HUES48 (cell line): ENCODE results near the gene KRT86.
"Not testable (repeated sequence)": the region's sequence is repeated elsewhere in the genome, so short reads cannot be mapped to it uniquely, and the experiment has no call there.

Experiments used
- H3K27ac ChIP-seq: one replicate; pipeline ENCODE4 v1.7.0; 2013; ENCODE audit warnings: low read depth, low read length, inconsistent platforms
- H3K27me3 ChIP-seq: 2 replicates; pipeline ENCODE4 v1.6.1; 2013; ENCODE audit warnings: mild to moderate bottlenecking, low read length; ENCODE audit not compliant: control insufficient read depth, insufficient read depth
- H3K36me3 ChIP-seq: 2 replicates; pipeline ENCODE4 v1.6.1; 2013; ENCODE audit warnings: low read length; ENCODE audit not compliant: control insufficient read depth, insufficient read depth
- H3K4me1 ChIP-seq: 2 replicates; pipeline ENCODE4 v1.6.1; 2013; ENCODE audit warnings: mild to moderate bottlenecking, low read length; ENCODE audit not compliant: control insufficient read depth, insufficient read depth
- H3K4me3 ChIP-seq: 2 replicates; pipeline ENCODE4 v1.5.1; 2013; ENCODE audit warnings: mild to moderate bottlenecking, low read depth, low read length
- H3K9ac ChIP-seq: 2 replicates; pipeline ENCODE4 v1.6.1; 2013; ENCODE audit warnings: mild to moderate bottlenecking, low read depth, low read length, moderate library complexity
- H3K9me3 ChIP-seq: 2 replicates; pipeline ENCODE4 v1.6.1; 2013; ENCODE audit warnings: low read length; ENCODE audit not compliant: control insufficient read depth, insufficient read depth

Gene KRT86

DNA sequence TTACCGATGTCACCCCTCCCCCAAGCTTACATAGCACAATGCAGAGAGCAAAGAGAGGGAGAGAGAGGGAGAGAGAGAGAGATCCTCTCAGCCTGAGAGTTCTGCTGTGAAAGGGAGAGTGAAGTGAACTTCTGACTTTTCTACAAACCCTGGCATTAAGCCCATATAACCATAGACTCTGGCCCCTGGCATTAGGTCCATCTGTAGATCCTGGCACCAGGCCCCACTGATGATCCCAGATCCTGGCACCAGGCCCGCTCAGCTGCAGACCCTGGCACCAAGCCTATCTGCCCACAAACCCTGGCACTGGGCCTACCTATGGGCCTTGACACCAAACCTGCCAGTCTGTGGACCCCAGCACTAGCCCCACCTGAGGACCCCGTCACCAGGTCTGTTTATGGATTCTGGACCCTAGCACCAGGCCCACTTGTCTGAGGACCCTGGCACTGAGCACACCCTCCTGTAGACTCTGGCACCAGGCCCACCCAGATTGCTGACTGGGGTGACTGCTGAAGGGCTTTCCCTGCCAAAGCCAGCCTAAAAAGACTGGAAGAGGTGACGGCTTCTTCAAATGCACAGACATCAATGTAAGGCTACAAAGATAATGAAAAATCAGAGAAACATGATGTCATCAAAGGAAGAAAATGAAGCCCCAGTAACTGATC is 61.3 kb downstream of the KRT86 start:
- Histone ChIP-seq H3K9ac (no peak overlapping the region), H3K9me3 (no peaks in the 10 kb centered on the region)

DNA sequence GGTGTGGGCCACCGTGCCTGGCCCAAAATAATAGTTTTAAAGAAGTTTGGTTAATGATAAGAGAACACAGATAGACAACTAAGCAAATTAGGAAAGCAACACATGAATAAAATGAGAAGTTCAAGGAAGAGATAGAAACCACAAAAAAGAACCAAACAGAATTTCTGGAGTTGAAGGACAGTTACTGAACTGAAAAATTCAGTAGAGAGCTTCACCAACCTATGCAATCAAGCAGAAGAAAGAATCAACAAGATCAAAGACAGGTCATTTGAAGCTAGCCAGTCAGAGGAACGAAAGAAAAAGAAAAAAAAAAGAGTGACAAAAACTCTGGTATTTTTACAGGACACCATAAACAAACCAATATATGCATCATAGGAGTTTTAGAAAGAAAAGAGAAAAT is 62.2 kb downstream of the KRT86 start:
- Histone ChIP-seq H3K4me1 (0 out of 2 replicates have a peak, but pooled peaks cover 4% of the 10 kb centered on the region), H3K36me3 (no peaks in the 10 kb centered on the region), H3K27ac (no peak overlapping the region)

More for the DNA sequence above, 61.3 kb downstream of the KRT86 start:
- H3K27me3 ChIP-seq, result no peaks in the 10 kb centered on the region
- H3K36me3 ChIP-seq, result no peaks in the 10 kb centered on the region
- no peak overlapping the region for H3K27ac ChIP-seq
- 0 out of 2 replicates have a peak, but pooled peaks cover 4% of the 10 kb centered on the region for H3K4me1 ChIP-seq
- no peak overlapping the region for H3K4me3 ChIP-seq

DNA sequence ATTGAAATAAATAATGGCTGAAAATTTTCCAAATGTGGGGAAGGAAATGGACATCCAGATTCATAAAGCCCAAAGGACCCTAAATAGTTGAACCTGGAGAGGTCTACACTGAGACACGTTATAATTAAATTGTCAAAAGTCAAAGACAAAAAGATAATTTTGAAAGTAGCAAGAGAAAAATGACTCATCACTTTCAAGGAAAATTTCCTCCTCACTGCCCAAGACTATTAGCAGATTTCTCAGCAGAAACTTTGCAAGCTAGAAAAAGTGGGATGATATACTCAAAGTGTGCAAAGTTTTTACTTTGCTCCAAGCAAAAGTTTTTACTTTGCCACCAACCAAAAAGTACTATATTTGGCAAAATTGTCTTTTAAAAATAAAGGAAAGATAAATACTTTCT is 62.6 kb downstream of the KRT86 start:
- no peaks in the 10 kb centered on the region for H3K27me3 ChIP-seq
- no peaks in the 10 kb centered on the region for H3K36me3 ChIP-seq
- no peak overlapping the region for H3K4me3 ChIP-seq
- H3K9me3 ChIP-seq, result no peaks in the 10 kb centered on the region
- no peak overlapping the region for H3K9ac ChIP-seq
- no peak overlapping the region for H3K27ac ChIP-seq
- 0 out of 2 replicates have a peak, but pooled peaks cover 4% of the 10 kb centered on the region for H3K4me1 ChIP-seq

More for the DNA sequence above, 62.2 kb downstream of the KRT86 start:
- Histone ChIP-seq H3K9me3 (no peaks in the 10 kb centered on the region), H3K4me3 (no peak overlapping the region), H3K27me3 (no peaks in the 10 kb centered on the region), H3K9ac (no peak overlapping the region)

DNA sequence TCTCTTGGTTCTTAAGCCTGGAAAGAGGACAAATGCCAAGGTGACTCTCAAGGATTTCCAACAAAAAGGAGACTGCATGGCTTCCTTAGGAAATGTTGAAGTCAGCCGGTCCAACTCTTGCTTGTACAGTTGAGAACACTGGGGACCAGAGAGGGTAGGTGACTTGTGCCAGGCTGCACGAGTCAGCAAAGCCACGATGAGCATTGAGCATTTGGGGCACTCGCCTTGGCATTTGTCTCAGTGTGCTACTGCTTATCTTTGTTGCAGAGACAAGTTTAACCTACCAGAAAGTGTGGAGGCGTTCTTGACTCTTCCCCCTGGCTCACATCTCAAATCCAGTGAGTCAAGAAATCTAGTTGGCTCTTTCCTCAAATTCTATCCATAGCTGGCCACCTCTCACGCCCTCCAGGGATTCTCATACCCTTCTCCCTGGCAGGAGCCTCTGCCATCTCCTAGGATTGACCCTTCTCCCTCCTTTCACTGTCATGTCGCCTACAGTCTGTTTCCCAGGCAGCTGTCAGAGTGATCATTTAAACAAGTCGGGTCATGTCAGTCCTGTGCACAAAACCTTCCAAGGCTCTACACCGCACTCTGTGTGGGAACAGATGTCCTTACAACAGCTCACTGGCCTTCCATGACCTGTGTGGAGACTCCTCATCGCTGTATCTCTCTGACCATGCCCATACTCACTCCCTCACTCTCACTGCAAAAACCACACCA is 64.0 kb downstream of the KRT86 start:
- Histone ChIP-seq H3K27ac (no peak overlapping the region), H3K9ac (no peak overlapping the region)

DNA sequence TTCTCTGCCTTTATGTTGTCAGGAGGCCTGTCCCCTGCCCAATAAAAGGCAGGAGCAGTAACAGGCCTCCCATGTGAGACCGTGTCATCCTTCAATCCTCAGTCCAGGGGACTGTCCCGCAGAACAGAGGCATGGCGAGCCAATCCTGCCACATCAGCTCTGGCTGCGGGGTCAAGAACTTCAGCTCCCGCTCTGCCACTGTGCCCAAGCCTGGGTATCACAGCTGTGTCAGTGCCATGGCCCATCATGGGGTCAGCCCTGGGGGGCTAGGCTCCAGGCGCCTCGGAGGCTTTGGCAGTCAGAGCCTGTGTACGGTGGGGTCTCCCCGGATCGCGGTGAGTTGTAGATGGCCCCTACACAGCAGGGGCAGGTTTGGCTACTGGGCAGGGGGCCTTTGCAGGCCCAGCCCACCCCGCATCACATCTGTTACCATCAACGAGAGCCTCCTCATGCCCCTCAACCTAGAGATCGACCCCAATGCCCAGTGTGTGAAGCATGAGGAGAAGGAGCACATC is 66.7 kb downstream of the KRT86 start:
- no peaks in the 10 kb centered on the region for H3K4me1 ChIP-seq
- no peak overlapping the region for H3K4me3 ChIP-seq
- H3K27ac ChIP-seq, result no peak overlapping the region
- no peak overlapping the region for H3K9ac ChIP-seq
- H3K27me3 ChIP-seq, result no peaks in the 10 kb centered on the region
- no peaks in the 10 kb centered on the region for H3K36me3 ChIP-seq
- H3K9me3 ChIP-seq, result no peaks in the 10 kb centered on the region

More for the DNA sequence above, 64.0 kb downstream of the KRT86 start:
- no peaks in the 10 kb centered on the region for H3K27me3 ChIP-seq
- no peak overlapping the region for H3K4me3 ChIP-seq
- no peaks in the 10 kb centered on the region for H3K36me3 ChIP-seq
- no peaks in the 10 kb centered on the region for H3K9me3 ChIP-seq
- H3K4me1 ChIP-seq, result 0 out of 2 replicates have a peak, but pooled peaks cover 4% of the 10 kb centered on the region

DNA sequence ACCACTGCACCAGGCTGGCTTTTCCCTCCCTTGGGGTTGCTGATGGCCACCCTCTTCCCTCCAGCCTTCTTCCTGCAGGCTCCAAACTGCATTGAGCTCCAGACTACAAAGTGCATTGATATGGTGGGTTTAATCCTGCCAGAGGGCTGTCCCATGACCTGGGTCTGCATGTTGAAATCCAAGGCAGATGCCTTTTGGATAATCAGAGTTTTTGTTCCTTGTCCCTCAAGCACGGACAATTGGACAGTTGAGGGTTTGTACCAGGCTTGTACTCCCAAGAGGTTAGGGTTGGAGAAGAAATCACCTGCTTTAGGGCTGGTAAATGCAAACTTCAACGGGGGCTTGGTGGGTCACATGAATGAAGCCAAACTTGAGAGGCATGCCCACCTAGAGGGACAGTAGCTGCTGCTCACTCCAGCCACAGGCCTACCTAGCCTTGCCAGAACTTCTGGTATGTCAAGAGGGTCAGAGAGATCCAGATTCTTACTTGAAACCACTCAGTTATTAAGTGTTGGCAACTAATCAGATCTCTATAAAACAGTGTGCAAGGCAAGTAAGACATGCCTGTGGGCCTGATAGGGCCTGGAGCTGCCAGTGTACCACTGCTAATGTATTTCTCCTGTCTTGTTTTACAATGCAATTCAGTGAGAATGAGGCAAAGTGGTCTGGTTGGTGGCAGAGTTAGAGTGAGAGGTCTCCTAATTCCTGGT is 68.5 kb downstream of the KRT86 start:
- Histone ChIP-seq H3K36me3 (no peaks in the 10 kb centered on the region), H3K4me1 (no peaks in the 10 kb centered on the region), H3K27me3 (no peaks in the 10 kb centered on the region), H3K9me3 (no peaks in the 10 kb centered on the region), H3K9ac (no peak overlapping the region), H3K27ac (no peak overlapping the region), H3K4me3 (no peak overlapping the region)

DNA sequence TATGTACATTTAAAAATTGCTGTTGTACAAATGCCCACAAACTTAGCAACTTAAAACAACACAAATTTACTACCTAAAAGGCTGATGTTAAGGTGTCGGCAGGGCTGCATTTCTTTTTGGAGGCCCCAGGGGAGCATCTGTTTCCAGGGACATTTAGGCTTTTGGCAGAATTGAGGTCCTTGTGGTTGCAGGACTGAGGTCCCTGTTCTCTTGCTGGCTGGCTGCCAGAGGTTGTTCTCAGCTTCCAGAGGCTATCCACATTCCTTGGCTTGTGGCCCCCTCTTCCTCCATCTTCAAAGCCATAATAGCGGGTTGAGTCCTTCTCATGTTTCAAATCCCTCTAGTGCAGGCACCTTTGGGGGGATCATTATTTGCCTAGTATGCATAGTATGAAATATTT is 69.1 kb downstream of the KRT86 start:
- H3K4me1 ChIP-seq, result no peaks in the 10 kb centered on the region
- no peak overlapping the region for H3K27ac ChIP-seq
- no peaks in the 10 kb centered on the region for H3K9me3 ChIP-seq
- no peaks in the 10 kb centered on the region for H3K27me3 ChIP-seq
- no peaks in the 10 kb centered on the region for H3K36me3 ChIP-seq
- H3K4me3 ChIP-seq, result no peak overlapping the region
- H3K9ac ChIP-seq, result no peak overlapping the region

DNA sequence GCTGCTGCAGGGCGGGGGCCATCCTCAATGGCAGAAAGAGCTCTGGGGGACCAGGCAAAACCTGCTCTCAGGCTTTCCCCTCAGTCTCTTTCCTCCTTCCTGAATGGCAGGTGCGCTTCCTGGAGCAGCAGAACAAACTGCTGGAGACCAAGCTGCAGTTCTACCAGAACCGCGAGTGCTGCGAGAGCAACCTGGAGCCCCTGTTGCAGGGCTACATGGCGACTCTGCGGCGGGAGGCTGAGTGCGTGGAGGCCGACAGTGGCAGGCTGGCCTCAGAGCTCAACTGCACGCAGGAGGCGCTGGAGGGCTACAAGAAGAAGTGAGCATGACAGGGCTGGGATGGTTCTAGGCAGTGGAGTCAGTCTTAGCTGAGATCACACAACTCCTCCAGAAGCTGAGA is 69.7 kb downstream of the KRT86 start:
- no peaks in the 10 kb centered on the region for H3K4me1 ChIP-seq
- no peaks in the 10 kb centered on the region for H3K36me3 ChIP-seq
- H3K27me3 ChIP-seq, result no peaks in the 10 kb centered on the region
- H3K4me3 ChIP-seq, result no peak overlapping the region
- H3K27ac ChIP-seq, result no peak overlapping the region
- H3K9me3 ChIP-seq, result no peaks in the 10 kb centered on the region
- no peak overlapping the region for H3K9ac ChIP-seq

DNA sequence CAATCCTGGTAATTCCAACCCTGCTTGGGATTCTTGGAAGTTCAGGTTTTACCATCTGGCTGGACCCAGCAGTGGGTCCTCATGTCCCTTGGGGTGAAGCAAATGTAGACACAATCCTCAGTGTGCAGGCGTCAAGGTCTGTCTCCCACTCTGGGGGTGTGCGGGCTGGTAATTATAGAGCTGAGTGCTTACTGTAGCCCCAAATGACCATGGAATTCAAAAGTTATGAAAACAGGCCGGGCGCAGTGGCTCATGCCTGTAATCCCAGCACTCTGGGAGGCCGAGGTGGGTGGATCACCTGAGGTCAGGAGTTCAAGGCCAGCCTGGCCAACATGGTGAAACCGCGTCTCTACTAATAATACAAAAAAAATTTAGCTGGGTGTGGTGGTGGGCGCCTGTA is 70.6 kb downstream of the KRT86 start:
- H3K4me3 ChIP-seq, H3K27ac ChIP-seq, H3K4me1 ChIP-seq, H3K27me3 ChIP-seq, H3K9me3 ChIP-seq, H3K9ac ChIP-seq, H3K36me3 ChIP-seq: not testable (repeated sequence)

DNA sequence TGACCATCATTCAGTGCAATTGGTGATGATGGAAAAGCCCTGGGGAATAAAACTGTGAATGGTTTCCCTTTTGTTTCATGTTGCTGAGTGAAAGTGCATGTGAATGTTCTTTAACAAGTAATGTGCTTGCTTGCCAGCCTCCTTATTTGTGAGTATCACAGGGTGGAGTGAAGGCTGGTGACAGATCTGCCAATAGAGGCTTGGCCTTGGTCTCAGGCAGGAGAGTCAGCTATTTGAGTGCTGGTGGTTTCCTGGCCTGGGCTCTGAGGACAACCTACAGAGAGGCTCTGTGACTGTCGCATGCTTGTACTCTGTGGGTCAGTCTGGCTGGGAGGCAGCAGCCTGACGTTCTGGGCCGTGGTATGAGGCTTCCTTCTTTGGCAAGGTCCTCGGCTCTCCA is 72.1 kb downstream of the KRT86 start:
- Histone ChIP-seq H3K4me1 (no peaks in the 10 kb centered on the region), H3K27me3 (no peaks in the 10 kb centered on the region), H3K9me3 (no peaks in the 10 kb centered on the region), H3K9ac (no peak overlapping the region), H3K4me3 (no peak overlapping the region), H3K36me3 (no peaks in the 10 kb centered on the region), H3K27ac (no peak overlapping the region)

DNA sequence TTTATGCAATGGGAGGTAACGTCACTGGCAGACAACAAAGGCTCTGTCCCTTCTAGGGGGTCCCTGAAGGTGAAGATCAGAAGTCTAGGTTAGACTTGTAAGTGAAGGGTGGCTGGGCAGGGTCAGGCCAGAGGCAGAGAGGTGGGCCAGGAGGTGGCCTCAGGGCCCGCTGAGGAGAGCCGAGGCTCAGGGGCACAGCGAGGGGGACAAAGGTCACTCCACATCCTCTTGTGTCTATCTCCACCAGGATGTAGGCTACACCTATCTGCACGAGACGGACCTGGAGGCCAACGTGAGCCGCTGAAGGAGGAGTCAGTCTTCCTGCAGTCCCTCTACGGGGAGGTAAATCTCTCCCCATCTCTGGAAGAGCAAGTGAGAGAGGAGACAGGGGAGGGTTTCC is 72.6 kb downstream of the KRT86 start:
- Histone ChIP-seq H3K4me1 (no peaks in the 10 kb centered on the region), H3K36me3 (no peaks in the 10 kb centered on the region), H3K9ac (no peak overlapping the region), H3K27me3 (no peaks in the 10 kb centered on the region), H3K27ac (no peak overlapping the region), H3K9me3 (no peaks in the 10 kb centered on the region), H3K4me3 (no peak overlapping the region)
